DND-41 (cell line): ENCODE measurements around the gene BFSP1.

Experiments
- EZH2 ChIP-seq: IDR thresholded peaks from 3 replicates; pipeline ENCODE4 v1.6.1; 2012; ENCODE audit warnings: borderline replicate concordance, low read depth, mild to moderate bottlenecking, moderate library complexity, low read length, inconsistent platforms; ENCODE audit not compliant: severe bottlenecking
- TF ChIP-seq, protein P1 (sequence below): IDR thresholded peaks from 2 replicates; pipeline ENCODE4 v1.5.1; 2012; ENCODE audit warnings: borderline replicate concordance, low read length, moderate library complexity, mild to moderate bottlenecking; ENCODE audit not compliant: poor library complexity, severe bottlenecking; ENCODE audit errors: extremely low read depth

DNA sequence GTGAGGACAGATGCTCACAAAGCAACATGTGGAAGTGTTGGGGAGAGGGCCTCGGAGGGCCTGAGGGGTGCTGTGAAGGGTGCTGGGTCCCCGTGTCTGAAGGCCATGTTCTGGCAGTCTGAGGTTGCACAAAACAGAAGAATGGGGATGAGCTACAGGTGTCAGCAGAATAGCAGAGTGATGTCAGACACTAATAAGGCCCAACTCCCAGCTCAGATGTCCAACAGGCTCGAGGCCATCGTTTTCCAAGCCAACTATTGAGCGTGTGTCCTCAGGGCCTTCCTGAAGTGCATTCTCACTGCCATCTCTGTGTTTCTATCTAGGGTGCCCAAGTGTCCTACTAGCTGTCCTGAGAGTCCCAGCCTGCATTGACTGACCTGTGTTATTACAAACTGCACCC is 7.9 kb downstream of the BFSP1 start:
- TF ChIP-seq, protein P1, sequence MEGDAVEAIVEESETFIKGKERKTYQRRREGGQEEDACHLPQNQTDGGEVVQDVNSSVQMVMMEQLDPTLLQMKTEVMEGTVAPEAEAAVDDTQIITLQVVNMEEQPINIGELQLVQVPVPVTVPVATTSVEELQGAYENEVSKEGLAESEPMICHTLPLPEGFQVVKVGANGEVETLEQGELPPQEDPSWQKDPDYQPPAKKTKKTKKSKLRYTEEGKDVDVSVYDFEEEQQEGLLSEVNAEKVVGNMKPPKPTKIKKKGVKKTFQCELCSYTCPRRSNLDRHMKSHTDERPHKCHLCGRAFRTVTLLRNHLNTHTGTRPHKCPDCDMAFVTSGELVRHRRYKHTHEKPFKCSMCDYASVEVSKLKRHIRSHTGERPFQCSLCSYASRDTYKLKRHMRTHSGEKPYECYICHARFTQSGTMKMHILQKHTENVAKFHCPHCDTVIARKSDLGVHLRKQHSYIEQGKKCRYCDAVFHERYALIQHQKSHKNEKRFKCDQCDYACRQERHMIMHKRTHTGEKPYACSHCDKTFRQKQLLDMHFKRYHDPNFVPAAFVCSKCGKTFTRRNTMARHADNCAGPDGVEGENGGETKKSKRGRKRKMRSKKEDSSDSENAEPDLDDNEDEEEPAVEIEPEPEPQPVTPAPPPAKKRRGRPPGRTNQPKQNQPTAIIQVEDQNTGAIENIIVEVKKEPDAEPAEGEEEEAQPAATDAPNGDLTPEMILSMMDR: no peak
- TF ChIP-seq EZH2: no peak
